NB4 (cell line): Measurements from ENCODE around the gene GRK2.

Source experiments
- DNase-seq: peaks from one replicate; pipeline ENCODE4 v3.0.0; 2010; ENCODE audit warnings: low read depth
- H3K4me3 ChIP-seq: one replicate; pipeline ENCODE4 v1.5.1; 2011; ENCODE audit warnings: mild to moderate bottlenecking, low read depth, low read length, moderate library complexity
- MYC ChIP-seq: IDR thresholded peaks from 2 replicates; pipeline ENCODE4 v1.6.1; 2011; ENCODE audit warnings: low read depth, low read length
- POLR2A ChIP-seq: IDR thresholded peaks from 2 replicates; pipeline ENCODE4 v1.6.1; 2011; ENCODE audit warnings: mild to moderate bottlenecking; ENCODE audit not compliant: insufficient read length; ENCODE audit errors: extremely low read depth
- TF ChIP-seq, protein P1 (sequence below): IDR thresholded peaks from one replicate; pipeline ENCODE4 v1.5.1; 2012; ENCODE audit warnings: low read depth, low read length
- TF ChIP-seq, protein P2 (sequence below): IDR thresholded peaks from 2 replicates; pipeline ENCODE4 v1.6.1; 2011; ENCODE audit warnings: low read depth, low read length

The GRK2 gene

DNA sequence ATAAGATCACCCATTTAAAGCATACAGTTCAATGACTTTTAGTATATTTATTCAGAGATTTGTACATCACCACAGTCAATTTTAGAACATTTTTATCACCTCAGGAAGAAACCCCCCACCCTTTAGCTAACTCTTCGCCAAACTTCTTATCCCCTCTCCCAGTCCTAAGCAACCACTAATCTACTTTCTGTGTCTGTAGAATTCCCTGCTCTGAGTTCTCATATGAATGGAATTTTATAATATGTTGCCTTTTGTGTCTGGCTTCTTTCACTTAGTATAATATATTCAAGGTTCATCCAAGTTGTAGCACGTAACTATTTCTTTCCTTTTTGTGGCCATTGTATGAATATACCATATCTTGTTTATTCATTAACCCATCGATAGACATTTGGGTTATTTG is 26.4 kb downstream of the GRK2 start:
- DNase-seq: no peak
- H3K4me3 ChIP-seq: peak overlapping the region; percentile 91
- TF ChIP-seq MYC: no peak
- TF ChIP-seq, protein P1, sequence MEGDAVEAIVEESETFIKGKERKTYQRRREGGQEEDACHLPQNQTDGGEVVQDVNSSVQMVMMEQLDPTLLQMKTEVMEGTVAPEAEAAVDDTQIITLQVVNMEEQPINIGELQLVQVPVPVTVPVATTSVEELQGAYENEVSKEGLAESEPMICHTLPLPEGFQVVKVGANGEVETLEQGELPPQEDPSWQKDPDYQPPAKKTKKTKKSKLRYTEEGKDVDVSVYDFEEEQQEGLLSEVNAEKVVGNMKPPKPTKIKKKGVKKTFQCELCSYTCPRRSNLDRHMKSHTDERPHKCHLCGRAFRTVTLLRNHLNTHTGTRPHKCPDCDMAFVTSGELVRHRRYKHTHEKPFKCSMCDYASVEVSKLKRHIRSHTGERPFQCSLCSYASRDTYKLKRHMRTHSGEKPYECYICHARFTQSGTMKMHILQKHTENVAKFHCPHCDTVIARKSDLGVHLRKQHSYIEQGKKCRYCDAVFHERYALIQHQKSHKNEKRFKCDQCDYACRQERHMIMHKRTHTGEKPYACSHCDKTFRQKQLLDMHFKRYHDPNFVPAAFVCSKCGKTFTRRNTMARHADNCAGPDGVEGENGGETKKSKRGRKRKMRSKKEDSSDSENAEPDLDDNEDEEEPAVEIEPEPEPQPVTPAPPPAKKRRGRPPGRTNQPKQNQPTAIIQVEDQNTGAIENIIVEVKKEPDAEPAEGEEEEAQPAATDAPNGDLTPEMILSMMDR: no peak
- no peak for TF ChIP-seq POLR2A
- TF ChIP-seq, protein P2, sequence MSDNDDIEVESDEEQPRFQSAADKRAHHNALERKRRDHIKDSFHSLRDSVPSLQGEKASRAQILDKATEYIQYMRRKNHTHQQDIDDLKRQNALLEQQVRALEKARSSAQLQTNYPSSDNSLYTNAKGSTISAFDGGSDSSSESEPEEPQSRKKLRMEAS: no peak

DNA sequence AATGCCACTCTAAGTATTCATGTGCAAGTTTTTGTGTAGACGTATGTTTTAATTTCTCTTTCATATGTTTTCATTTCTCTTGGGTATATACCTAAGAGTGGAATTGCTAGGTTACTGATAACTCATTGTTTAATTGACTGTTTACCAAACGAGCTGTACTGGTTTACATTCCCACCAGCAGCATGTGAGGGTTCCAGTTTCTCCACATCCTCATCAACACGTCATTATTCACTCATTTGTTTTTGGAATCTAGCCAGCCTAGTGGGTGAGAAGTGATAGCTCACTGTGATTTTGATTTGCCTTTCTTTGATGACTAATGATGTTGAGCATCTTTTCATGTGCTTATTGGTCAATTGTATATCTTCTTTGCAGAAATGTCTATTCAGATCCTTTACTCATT is 26.8 kb downstream of the GRK2 start:
- TF ChIP-seq, protein P2: no peak
- TF ChIP-seq MYC (no peak), POLR2A (no peak)
- TF ChIP-seq, protein P1: no peak
- no peak for DNase-seq
- peak overlapping the region; percentile 91 for H3K4me3 ChIP-seq

DNA sequence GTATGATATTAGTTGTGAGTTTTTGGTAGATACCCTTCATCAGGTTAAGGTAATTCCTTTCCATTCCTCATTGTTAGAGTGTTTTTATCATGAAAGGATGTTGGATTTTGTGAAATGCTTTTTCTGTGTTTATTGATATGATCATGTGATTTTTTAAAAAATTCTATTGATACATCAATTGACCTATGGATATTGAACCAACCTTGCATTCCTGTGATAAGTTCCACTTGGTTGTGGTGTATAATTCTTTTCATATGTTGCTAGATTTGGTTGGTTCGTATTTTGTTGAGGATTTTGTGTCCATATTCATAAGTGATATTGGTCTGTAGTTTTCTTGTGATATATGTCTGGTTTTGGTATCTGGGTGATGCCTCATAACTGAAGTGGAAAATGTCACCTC is 29.6 kb downstream of the GRK2 start:
- TF ChIP-seq POLR2A: no peak
- TF ChIP-seq, protein P2: no peak
- TF ChIP-seq, protein P1: no peak
- no peak for TF ChIP-seq MYC
- no peak overlapping the region for H3K4me3 ChIP-seq
- no peak for DNase-seq

DNA sequence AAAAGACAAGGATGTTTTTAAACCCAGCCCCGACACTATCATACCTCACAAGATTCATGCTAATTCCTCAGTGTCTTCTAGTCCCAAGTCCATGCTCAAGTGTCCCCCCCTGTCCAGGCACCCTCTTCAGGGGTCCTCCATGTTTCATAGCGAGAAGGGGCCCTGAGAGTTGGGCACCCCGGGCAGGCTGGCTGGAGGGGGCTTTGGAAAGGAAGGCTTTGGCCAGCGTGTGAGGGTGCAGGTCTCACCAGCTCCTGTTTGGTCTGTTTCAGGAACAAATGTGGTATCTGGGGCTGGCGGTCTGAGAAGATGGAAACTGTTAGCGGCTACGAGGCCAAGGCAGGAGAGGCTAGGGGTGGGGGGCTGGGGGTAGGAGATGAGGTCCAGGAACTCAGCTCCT is 32.5 kb downstream of the GRK2 start:
- TF ChIP-seq, protein P1: no peak
- TF ChIP-seq, protein P2: no peak
- no peak for TF ChIP-seq MYC
- no peak for TF ChIP-seq POLR2A
- no peak overlapping the region for H3K4me3 ChIP-seq
- DNase-seq: no peak

DNA sequence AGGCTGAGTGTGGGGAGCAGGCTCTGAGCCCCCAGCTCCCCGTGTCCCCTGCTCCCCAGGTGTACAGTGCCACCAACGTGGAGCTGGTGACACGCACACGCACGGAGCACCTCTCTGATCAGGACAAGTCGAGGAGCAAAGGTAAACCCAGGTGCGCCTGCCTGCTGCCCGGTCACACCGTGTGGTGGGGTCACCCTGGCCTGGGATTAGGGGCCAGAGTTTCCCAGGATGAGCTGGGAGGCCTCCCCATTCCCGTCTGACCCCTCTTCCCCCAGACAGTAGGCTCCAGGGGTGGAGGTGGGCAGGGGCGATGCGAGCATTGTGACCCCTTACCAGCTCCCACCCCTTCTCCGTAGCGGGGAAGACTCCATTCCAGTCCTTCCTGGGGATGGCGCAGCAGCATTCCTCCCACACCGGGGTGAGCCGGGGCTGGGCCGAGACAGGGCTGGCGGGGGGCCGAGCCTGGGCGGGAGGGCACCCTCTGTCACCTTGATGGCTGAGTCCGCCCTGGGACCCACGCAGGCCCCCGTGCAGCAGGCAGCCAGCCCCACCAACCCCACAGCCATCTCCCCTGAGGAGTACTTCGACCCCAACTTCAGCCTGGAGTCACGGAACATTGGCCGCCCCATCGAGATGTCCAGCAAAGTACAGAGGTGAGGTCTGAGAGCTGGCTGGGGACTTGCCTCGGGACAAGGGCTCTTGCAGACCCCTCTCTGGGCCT is 33.4 kb downstream of the GRK2 start:
- DNase-seq: no peak
- no peak overlapping the region for H3K4me3 ChIP-seq
- TF ChIP-seq POLR2A (no peak), MYC (no peak)
- TF ChIP-seq, protein P2: no peak
- TF ChIP-seq, protein P1: no peak
